ENCODE measurements around the gene TMEM169.
"Not testable (repeated sequence)": the region's sequence is repeated elsewhere in the genome, so short reads cannot be mapped to it uniquely, and the experiment has no call there.

DNA sequence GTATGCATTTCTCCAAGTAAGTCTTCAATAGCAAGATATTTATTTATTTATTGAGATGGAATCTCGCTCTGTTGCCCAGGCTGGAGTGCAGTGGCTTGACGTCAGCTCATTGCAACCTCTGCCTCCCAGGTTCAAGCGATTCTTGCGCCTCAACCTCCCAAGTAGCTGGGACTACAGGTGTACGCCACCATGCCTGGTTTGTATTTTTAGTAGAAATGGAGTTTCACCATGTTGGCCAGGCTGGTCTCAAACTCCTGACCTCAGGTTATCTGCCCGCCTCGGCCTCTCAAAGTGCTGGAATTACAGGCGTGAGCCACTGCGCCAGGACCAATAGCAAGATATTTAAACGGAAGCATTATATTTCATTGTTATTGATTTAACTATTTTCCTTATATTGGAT lies 1.7 kb upstream of the TMEM169 start:
- not testable (repeated sequence) for TF ChIP-seq CTCF (conservative IDR thresholded peaks at IDR 0.05); EZH2 (IDR thresholded peaks at IDR 0.05; ENCODE audit: low read depth)

Measured in PC-9 (cell line).